ENCODE data around the gene TXNRD1. TPM values are rescaled to one million over a fixed set of nuclear protein-coding genes. Genes with fewer than 3 reads are reported as not detected.

Gene TXNRD1
- total RNA-seq, 1 donor from 2014 or later = 100 TPM

DNA sequence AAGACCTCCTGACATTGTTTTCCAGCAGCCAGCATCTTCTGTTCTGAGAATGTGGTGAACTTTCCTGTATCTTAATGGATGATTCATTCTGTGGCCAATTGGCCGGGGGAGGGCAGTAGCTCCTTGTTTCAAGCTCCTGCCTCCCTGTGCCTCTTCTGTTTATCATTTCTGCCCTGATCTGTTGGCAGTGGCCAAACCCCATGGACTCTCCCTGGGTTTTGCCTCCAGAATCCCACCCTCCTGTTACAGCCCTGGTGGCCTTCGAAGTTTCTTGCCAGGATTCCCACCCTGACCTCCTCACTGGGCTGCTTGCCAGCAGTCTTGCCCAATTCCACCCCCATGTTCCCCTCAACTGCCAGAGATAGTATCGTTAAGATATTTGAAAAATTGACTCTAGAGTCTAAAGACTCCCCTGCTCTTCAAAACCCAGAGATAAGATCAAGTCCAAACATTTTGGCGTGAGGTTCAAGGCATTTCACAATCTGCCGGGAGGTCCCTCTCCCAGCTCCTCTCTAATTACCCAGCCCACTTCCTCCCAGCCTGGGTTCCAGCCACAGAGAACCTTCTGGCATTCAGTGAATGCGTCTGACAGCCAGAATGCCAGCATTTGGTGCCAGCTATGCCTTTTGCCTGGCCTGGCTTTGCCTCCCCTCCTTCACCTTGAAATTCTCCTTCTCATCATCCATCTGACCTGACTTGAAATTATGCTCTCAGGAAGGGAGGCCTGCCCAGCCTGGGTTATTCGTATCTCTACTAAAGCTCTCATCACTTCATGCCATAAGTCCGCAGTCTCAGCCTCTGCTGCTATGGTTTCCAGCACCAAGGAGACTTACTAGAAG, 37.7 kb upstream of the TXNRD1 start:
- DNase-seq (ENCODE audit: extremely low spot score, unreplicated experiment) = peak; percentile 46
- Mint-ChIP-seq H3K27ac (ENCODE audit: unreplicated experiment) (peak overlapping the region; percentile 51), H3K36me3 (ENCODE audit: unreplicated experiment) (no peaks in the 10 kb centered on the region)

DNA sequence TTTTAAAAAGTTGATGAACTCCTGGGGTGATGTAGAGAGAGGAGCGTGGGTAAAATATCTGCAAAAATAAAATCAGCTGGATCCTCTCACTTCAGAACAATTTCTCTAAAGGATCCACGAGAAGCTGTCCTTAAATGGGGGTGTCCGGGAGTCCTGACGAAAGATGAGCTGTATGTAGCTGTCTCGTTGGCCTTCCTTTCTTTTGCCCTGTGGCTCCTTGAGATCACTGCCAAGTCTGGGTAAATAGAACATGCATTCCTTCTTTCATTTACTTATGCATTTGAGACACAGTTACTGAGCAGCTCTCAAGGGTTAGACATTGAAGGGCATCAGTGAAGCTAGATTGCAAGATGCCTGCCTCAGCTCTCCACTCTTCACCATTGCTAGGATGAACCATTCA, 35.2 kb upstream of the TXNRD1 start:
- H3K27me3 Mint-ChIP-seq (ENCODE audit: unreplicated experiment) = no peaks in the 10 kb centered on the region
- no peak for DNase-seq (ENCODE audit: extremely low spot score, unreplicated experiment)
- H3K4me3 Mint-ChIP-seq (ENCODE audit: unreplicated experiment) = no peak overlapping the region
- H3K9me3 Mint-ChIP-seq (ENCODE audit: unreplicated experiment) = no peaks in the 10 kb centered on the region
- TF ChIP-seq, protein P1, sequence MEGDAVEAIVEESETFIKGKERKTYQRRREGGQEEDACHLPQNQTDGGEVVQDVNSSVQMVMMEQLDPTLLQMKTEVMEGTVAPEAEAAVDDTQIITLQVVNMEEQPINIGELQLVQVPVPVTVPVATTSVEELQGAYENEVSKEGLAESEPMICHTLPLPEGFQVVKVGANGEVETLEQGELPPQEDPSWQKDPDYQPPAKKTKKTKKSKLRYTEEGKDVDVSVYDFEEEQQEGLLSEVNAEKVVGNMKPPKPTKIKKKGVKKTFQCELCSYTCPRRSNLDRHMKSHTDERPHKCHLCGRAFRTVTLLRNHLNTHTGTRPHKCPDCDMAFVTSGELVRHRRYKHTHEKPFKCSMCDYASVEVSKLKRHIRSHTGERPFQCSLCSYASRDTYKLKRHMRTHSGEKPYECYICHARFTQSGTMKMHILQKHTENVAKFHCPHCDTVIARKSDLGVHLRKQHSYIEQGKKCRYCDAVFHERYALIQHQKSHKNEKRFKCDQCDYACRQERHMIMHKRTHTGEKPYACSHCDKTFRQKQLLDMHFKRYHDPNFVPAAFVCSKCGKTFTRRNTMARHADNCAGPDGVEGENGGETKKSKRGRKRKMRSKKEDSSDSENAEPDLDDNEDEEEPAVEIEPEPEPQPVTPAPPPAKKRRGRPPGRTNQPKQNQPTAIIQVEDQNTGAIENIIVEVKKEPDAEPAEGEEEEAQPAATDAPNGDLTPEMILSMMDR (IDR thresholded peaks at IDR 0.05) = no peak
- peaks cover 31% of the 10 kb centered on the region for H3K4me1 Mint-ChIP-seq (ENCODE audit: unreplicated experiment)
- H3K27ac Mint-ChIP-seq (ENCODE audit: unreplicated experiment) = peak overlapping the region; percentile 46
- H3K36me3 Mint-ChIP-seq (ENCODE audit: unreplicated experiment) = no peaks in the 10 kb centered on the region

More for the DNA sequence above, 37.7 kb upstream of the TXNRD1 start:
- Mint-ChIP-seq H3K9me3 (ENCODE audit: unreplicated experiment) (no peaks in the 10 kb centered on the region), H3K27me3 (ENCODE audit: unreplicated experiment) (no peaks in the 10 kb centered on the region), H3K4me1 (ENCODE audit: unreplicated experiment) (peaks cover 31% of the 10 kb centered on the region), H3K4me3 (ENCODE audit: unreplicated experiment) (no peak overlapping the region)
- TF ChIP-seq, protein P1 (IDR thresholded peaks at IDR 0.05) = peak; percentile 49

DNA sequence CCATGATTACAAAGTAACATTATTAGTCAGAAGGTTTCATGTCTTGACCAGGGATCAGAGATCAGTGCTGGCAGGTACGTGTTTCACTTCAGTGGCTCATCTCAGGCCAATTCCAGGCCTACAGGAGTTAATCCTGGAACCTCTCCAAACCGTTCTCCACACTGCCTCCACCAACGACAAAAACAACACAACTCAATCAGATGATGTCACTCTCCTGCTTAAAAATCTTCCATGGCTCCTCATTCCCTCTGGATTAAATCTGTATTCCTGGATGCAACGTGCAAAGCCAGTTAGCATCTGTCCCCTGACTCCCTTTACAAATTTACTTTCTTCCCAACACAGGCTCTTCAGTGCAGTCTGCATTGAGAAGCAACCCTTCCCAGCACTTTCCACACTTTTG, 34.3 kb upstream of the TXNRD1 start:
- H3K4me3 Mint-ChIP-seq (ENCODE audit: unreplicated experiment) = no peak overlapping the region

DNA sequence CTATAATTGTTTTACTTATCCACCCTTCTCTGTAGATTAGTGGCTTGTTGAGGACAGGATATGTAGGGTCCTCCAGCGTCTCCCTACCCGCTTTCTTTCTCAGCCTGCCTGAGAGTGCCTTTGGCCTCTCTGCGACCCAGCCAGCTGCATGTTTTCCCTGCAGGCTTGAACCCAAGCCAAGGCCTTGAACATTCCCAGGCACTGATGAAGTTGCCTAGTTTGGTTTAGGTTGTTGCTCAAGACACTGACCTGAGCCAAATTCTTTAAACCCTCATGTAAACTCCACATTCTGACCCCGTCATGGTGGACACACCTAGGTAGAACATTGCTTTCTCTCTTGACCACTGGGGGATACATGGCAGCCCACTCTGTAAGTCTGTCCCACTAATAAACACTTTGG, 33.4 kb upstream of the TXNRD1 start:
- Mint-ChIP-seq H3K27me3 (ENCODE audit: unreplicated experiment) (no peaks in the 10 kb centered on the region), H3K27ac (ENCODE audit: unreplicated experiment) (no peak overlapping the region), H3K36me3 (ENCODE audit: unreplicated experiment) (no peaks in the 10 kb centered on the region), H3K4me3 (ENCODE audit: unreplicated experiment) (no peak overlapping the region), H3K9me3 (ENCODE audit: unreplicated experiment) (no peaks in the 10 kb centered on the region), H3K4me1 (ENCODE audit: unreplicated experiment) (peaks cover 31% of the 10 kb centered on the region)
- DNase-seq (ENCODE audit: extremely low spot score, unreplicated experiment) = peak; percentile 44
- TF ChIP-seq, protein P1 (IDR thresholded peaks at IDR 0.05) = no peak

More for the DNA sequence above, 34.3 kb upstream of the TXNRD1 start:
- Mint-ChIP-seq H3K36me3 (ENCODE audit: unreplicated experiment) (no peaks in the 10 kb centered on the region), H3K27ac (ENCODE audit: unreplicated experiment) (no peak overlapping the region), H3K4me1 (ENCODE audit: unreplicated experiment) (peaks cover 31% of the 10 kb centered on the region), H3K9me3 (ENCODE audit: unreplicated experiment) (no peaks in the 10 kb centered on the region), H3K27me3 (ENCODE audit: unreplicated experiment) (no peaks in the 10 kb centered on the region)
- DNase-seq (ENCODE audit: extremely low spot score, unreplicated experiment) = peak; percentile 42
- TF ChIP-seq, protein P1 (IDR thresholded peaks at IDR 0.05) = no peak

DNA sequence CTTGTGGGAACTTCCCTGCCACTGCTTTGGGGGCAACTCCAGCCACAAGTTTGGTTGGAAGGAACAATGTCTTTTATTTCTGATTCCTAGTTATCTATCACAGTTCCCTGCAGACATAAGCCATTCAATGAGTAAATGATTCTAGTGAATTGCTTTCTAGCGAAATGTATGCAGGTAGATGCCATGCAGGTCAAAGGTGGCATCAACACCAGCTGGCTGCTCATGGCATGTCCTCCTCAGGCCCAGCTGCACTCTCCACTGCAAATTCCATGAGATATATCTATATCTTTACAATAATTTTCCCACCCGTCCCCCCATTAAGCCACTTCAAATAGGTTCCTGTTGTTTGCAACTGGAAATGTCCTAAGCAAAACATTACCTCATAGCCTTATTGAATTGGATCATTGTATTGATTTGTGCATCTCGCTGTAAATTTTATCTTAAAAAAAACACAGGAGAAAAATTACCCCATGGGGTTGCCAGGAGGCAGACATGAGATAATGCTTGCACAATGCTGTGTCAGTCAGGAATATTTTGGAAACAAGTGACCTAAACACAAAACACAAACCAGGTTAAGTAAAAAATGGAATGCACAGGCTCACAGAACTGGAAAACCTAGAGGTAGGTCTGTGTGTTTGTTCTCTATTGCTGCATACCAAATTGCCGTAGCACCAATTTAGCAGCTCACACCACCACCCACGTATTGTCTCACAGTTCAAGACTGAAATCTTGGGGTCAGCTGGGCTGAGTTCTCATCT, 32.8 kb upstream of the TXNRD1 start:
- Mint-ChIP-seq H3K9me3 (ENCODE audit: unreplicated experiment) (no peaks in the 10 kb centered on the region), H3K36me3 (ENCODE audit: unreplicated experiment) (no peaks in the 10 kb centered on the region), H3K4me1 (ENCODE audit: unreplicated experiment) (peaks cover 24% of the 10 kb centered on the region), H3K27ac (ENCODE audit: unreplicated experiment) (no peak overlapping the region), H3K27me3 (ENCODE audit: unreplicated experiment) (no peaks in the 10 kb centered on the region), H3K4me3 (ENCODE audit: unreplicated experiment) (no peak overlapping the region)
- TF ChIP-seq, protein P1 (IDR thresholded peaks at IDR 0.05) = no peak
- DNase-seq (ENCODE audit: extremely low spot score, unreplicated experiment) = no peak
